ENCODE results near the gene NFE2L3. TPM values are rescaled to one million over a fixed set of nuclear protein-coding genes. Genes with fewer than 3 reads are reported as not detected.
"Not testable (repeated sequence)": the region's sequence is repeated elsewhere in the genome, so short reads cannot be mapped to it uniquely, and the experiment has no call there.

Gene NFE2L3
- total and polyA plus RNA-seq, 9 of the 15 experiments (the other 6 are each of a cell fraction or from before 2014, with no cell fraction given) = 2.9 to 16.9 (median 12.4) TPM

- H3K9me3 ChIP-seq (replicated peaks; ENCODE audit: control insufficient read depth, insufficient read depth, low read depth, low read length); BruUV-seq (replicated peaks); in situ Hi-C loops (cut with MboI); H3K27ac ChIP-seq (ENCODE audit: extremely low read depth, low read depth, low read length); intact Hi-C loops (cut with micrococcal nuclease); H3K27me3 ChIP-seq (ENCODE audit: control insufficient read depth in 2 of 2, insufficient read depth in 2 of 2, low read length in 2 of 2); DNase-seq (ENCODE audit: extremely low read depth in 1 of 4, low spot score in 3 of 4); FAIRE-seq; CTCF ChIA-PET (ENCODE audit: low intra/inter-chr PET ratio); H3K4me2 ChIP-seq (ENCODE audit: insufficient read depth, low read length); H3K36me3 ChIP-seq (ENCODE audit: control insufficient read depth, insufficient read depth, low read length); H3K4me3 ChIP-seq; H2AFZ ChIP-seq (ENCODE audit: low read depth, low read length); ATAC-seq; H3K9me1 ChIP-seq (ENCODE audit: control insufficient read depth, insufficient read depth, low read length); H3K9ac ChIP-seq (ENCODE audit: insufficient read depth in 1 of 2, low read depth in 2 of 2, low read length in 2 of 2); H4K20me1 ChIP-seq (replicated peaks; ENCODE audit: control insufficient read depth, insufficient read depth, low read length); H3K79me2 ChIP-seq (ENCODE audit: control insufficient read depth, insufficient read depth, low read length): not testable (repeated sequence)
- 84% methylated on average over 12 of the region's 43 CpGs for WGBS (ENCODE audit: insufficient coverage, low coverage, missing lambda C conversion rate)
- peaks cover 9 to 21% of the 10 kb centered on the region in 2 experiments; a peak in 4 of 5 replicates for H3K4me1 ChIP-seq (replicated peaks in 1 of 2; ENCODE audit: control insufficient read depth in 2 of 2, insufficient read depth in 2 of 2, low read length in 2 of 2)
- POLR2A ChIA-PET = interaction anchor here (0.7 kb wide), 1 partner anchor 18 kb away, joined by 4 read pairs; no protein-coding TSS in a partner anchor
Observed at GRCh38 chr7:26147646-26148306, 4.2 kb upstream of the NFE2L3 start.

- H3K4me2 ChIP-seq (ENCODE audit: insufficient read depth, low read length); H4K20me1 ChIP-seq (replicated peaks; ENCODE audit: control insufficient read depth, insufficient read depth, low read length); CTCF ChIA-PET (ENCODE audit: low intra/inter-chr PET ratio); DNase-seq (ENCODE audit: extremely low read depth in 1 of 4, low spot score in 3 of 4); FAIRE-seq; H3K9me3 ChIP-seq (replicated peaks; ENCODE audit: control insufficient read depth, insufficient read depth, low read depth, low read length); H3K9ac ChIP-seq (ENCODE audit: insufficient read depth in 1 of 2, low read depth in 2 of 2, low read length in 2 of 2); BruUV-seq (replicated peaks); H3K36me3 ChIP-seq (ENCODE audit: control insufficient read depth, insufficient read depth, low read length); H2AFZ ChIP-seq (ENCODE audit: low read depth, low read length); in situ Hi-C loops (cut with MboI); H3K27me3 ChIP-seq (ENCODE audit: control insufficient read depth in 2 of 2, insufficient read depth in 2 of 2, low read length in 2 of 2); H3K9me1 ChIP-seq (ENCODE audit: control insufficient read depth, insufficient read depth, low read length); H3K27ac ChIP-seq (ENCODE audit: extremely low read depth, low read depth, low read length); ATAC-seq; H3K4me3 ChIP-seq; intact Hi-C loops (cut with micrococcal nuclease): not testable (repeated sequence)
- Histone ChIP-seq H3K4me1 (replicated peaks in 1 of 2; ENCODE audit: control insufficient read depth in 2 of 2, insufficient read depth in 2 of 2, low read length in 2 of 2) (peaks cover 13 to 27% of the 10 kb centered on the region in 2 experiments; a peak in 4 of 5 replicates), H3K79me2 (ENCODE audit: control insufficient read depth, insufficient read depth, low read length) (peaks cover 12% of the 10 kb centered on the region)
- POLR2A ChIA-PET = interaction anchor here (1.6 kb wide), 1 partner anchor 20 kb away, joined by 4 read pairs; no protein-coding TSS in a partner anchor
- WGBS (ENCODE audit: insufficient coverage, low coverage, missing lambda C conversion rate) = 25% methylated on average over 6 of the region's 29 CpGs
Observed at GRCh38 chr7:26148307-26148700, 3.7 kb upstream of the NFE2L3 start.
